T-helper 2 cell treated with Interferon-gamma antibody and Interleukin-4, amounts not matched to agents 100 ng/mL and 5 ng/mL, for 36 hours (primary cell): Measurements from ENCODE around the gene CD160. TPM values are rescaled to one million over a fixed set of nuclear protein-coding genes. Genes with fewer than 3 reads are reported as not detected.
"Not testable (repeated sequence)": the region's sequence is repeated elsewhere in the genome, so short reads cannot be mapped to it uniquely, and the experiment has no call there.

Experiments
- intact Hi-C: fragments of 100-400 bp; cut with micrococcal nuclease; formaldehyde crosslinking; loops from one replicate; pipeline ENCODE4 v1.15.1; 2023
- total RNA-seq: library from RNA; stranded (reverse); gene quantifications from 2 replicates; pipeline ENCODE4 v1.2.3, GENCODE V29; 2022

CD160 gene
- total RNA-seq = 0.25 TPM in 1 of 2 replicates, not detected in the other

GRCh38 chr1:145719230-145720079 is at the start of gene CD160:
Gene CD160 (plus strand): TSS chr1:145719499. CDS start chr1:145728328, 8,829 bp downstream.
- intact Hi-C loops = loop anchor here (5.0 kb wide), 1 partner anchor 127 kb away; no protein-coding TSS in a partner anchor

GRCh38 chr1:145670995-145671745 is 48.1 kb upstream of the CD160 start:
- intact Hi-C loops = not testable (repeated sequence)

GRCh38 chr1:145673217-145673616 is 46.1 kb upstream of the CD160 start:
- intact Hi-C loops = not testable (repeated sequence)

GRCh38 chr1:145684858-145685257 is 34.4 kb upstream of the CD160 start:
- intact Hi-C loops = not testable (repeated sequence)

GRCh38 chr1:145686078-145686477 is 33.2 kb upstream of the CD160 start:
- intact Hi-C loops = not testable (repeated sequence)

GRCh38 chr1:145688328-145688727 is 31.0 kb upstream of the CD160 start:
- intact Hi-C loops = no loop called here

GRCh38 chr1:145688924-145689323 is 30.4 kb upstream of the CD160 start:
- intact Hi-C loops = no loop called here

GRCh38 chr1:145689922-145690321 is 29.4 kb upstream of the CD160 start:
- intact Hi-C loops = no loop called here

- intact Hi-C loops = no loop called here
Observed at GRCh38 chr1:145690587-145691558, 28.4 kb upstream of the CD160 start.

GRCh38 chr1:145692785-145693443 is 26.4 kb upstream of the CD160 start:
- intact Hi-C loops = no loop called here

- intact Hi-C loops = no loop called here
Observed at GRCh38 chr1:145695821-145696629, 23.3 kb upstream of the CD160 start.

GRCh38 chr1:145696630-145696960 is 22.7 kb upstream of the CD160 start:
- intact Hi-C loops = no loop called here

- intact Hi-C loops = no loop called here
Observed at GRCh38 chr1:145701306-145701862, 17.9 kb upstream of the CD160 start.

GRCh38 chr1:145702052-145702451 is 17.2 kb upstream of the CD160 start:
- intact Hi-C loops = no loop called here

- intact Hi-C loops = no loop called here
Observed at GRCh38 chr1:145702826-145703225, 16.5 kb upstream of the CD160 start.

GRCh38 chr1:145705622-145706021 is 13.7 kb upstream of the CD160 start:
- intact Hi-C loops = no loop called here

- intact Hi-C loops = no loop called here
Observed at GRCh38 chr1:145706086-145706664, 13.1 kb upstream of the CD160 start.

GRCh38 chr1:145707183-145707867 is 12.0 kb upstream of the CD160 start, which contains the start of gene PDZK1:
Gene PDZK1 (minus strand): TSS chr1:145707368. CDS start chr1:145688021, 19,347 bp downstream.
- intact Hi-C loops = no loop called here
